ENCODE measurements around the gene PLCZ1. TPM values are rescaled to one million over a fixed set of nuclear protein-coding genes. Genes with fewer than 3 reads are reported as not detected.

Gene PLCZ1
- total RNA-seq, 1 donor from 2014 or later: not detected

DNA sequence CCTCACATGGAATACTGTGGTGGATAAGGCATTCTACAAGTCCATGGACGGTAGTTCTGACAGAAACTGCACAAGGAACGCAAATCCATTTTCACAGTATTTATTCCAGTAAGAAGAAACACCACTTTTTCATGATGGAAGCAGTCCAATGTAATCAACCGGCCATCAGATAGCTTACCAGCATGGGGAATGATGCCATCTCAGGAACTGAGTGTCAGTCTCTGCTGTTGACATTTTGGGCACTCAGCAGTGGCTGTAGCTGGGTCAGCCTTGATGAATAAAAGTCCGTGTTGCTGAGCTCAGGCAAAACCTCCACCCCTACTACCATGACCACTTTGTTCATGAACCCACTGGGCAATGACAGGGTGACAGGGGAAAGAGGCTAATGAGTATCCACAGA is 103.4 kb downstream of the PLCZ1 start:
- intact Hi-C loops (cut with micrococcal nuclease): no loop called here

Other genes starting within 250 kb of the PLCZ1 start
- gene CAPZA3, start 107 bp upstream of the PLCZ1 start, total RNA-seq: not detected in 2 replicates